Body of pancreas (tissue), 4 donors: Measurements from ENCODE around the gene PIEZO1.
A peak's percentile ranks its signal among the peaks of the same experiment; 100 is the strongest.

ENCODE experiments used
- CTCF ChIP-seq, 7 experiments: fragments of 450-650 bp in 4 of 7; fragments of 200-600 bp in 3 of 7; sonication (generic) in 3 of 7; IDR thresholded peaks; one replicate each; pipeline ENCODE4 v1.5.1; 2016 to 2019; ENCODE audit warnings: antibody characterized with exemption in 7 of 7
- POLR2A ChIP-seq, 3 donors: fragments of 450-650 bp; IDR thresholded peaks; one replicate each; pipeline ENCODE4 v1.6.1; 2016; ENCODE audit warnings: antibody characterized with exemption in 3 of 3, mild to moderate bottlenecking in 2 of 3

DNA sequence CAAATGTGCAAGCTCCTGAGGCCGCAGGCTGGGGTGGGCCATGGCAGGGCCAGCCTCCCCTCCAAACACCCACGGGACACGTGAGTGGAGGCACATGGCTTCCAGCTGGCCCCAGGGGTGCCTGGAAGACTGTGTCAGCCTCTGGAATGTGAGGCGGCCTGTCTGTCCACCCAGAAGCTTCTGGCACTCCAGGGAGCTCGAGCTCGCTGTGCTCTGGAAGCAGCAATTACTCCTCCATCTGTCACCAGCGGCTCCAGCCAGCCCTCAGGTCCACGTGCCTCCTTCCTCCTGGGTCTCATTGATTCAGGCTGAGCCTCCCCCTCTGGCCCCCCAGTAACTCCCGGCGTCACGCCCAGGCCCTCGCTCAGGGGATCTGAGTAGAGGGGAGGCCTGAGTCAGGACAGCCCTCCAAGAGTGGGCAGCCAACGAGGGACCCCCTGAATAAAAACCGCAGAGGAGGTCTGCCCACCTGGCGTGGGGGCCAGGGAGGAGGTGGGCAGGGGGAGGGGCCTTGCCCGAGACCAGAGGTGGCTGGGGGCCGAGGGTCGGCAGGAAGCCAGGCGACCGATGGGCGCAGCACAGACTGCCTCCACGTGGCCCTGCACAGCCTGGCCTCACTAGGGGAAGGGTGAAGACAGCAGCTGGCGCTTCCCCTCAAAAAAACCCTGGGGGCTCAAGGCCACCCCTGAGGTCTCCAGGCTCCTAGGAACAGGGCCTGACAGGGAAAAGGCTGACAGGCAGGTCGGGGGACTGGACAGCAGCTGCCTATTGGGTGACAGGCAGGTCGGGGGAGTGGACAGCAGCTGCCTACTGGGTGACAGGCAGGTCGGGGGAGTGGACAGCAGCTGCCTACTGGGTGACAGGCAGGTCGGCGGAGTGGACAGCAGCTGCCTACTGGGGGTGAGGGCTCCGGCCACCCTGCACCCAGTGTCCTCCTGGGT, 11.9 kb downstream of the PIEZO1 start:
- TF ChIP-seq CTCF (IDR thresholded peaks at IDR 0.05), result no peak
- peak in 1 of 3 donors; percentile 31 for TF ChIP-seq POLR2A (IDR thresholded peaks at IDR 0.05)
